Thoracic aorta (tissue), 2 donors: ENCODE measurements around the gene GPC3. TPM values are rescaled to one million over a fixed set of nuclear protein-coding genes. Genes with fewer than 3 reads are reported as not detected.

Experiments used
- ATAC-seq: fragments of 150-250 bp; one replicate; pipeline ENCODE4 v1.8.0; 2017; ENCODE audit warnings: low read depth; ENCODE audit not compliant: insufficient number of reproducible peaks, low FRiP score
- DNase-seq: peaks from one replicate; pipeline ENCODE4 v3.0.0-alpha.2; 2020; ENCODE audit warnings: low spot score
- H3K27ac ChIP-seq, 2 donors: fragments of 200-600 bp; sonication (generic); 1 replicate in 1 of 2; 2 replicates in 1 of 2; pipeline ENCODE4 v1.5.1; 2016; ENCODE audit warnings: mild to moderate bottlenecking in 2 of 2, moderate library complexity in 2 of 2
- H3K27me3 ChIP-seq: fragments of 200-600 bp; sonication (generic); replicated peaks from 2 replicates; pipeline ENCODE4 v1.6.0; 2016; ENCODE audit warnings: mild to moderate bottlenecking; ENCODE audit not compliant: insufficient read depth
- H3K36me3 ChIP-seq: fragments of 200-600 bp; sonication (generic); one replicate; pipeline ENCODE4 v1.5.1; 2016
- H3K4me1 ChIP-seq, 2 donors: fragments of 200-600 bp; sonication (generic); 1 replicate in 1 of 2; 2 replicates in 1 of 2; pipeline versions ENCODE4 v1.5.1 to v1.6.0; 2016; ENCODE audit warnings: low read depth in 2 of 2, mild to moderate bottlenecking in 1 of 2; ENCODE audit not compliant: control insufficient read depth in 1 of 2
- H3K4me3 ChIP-seq: fragments of 200-600 bp; sonication (generic); 2 replicates; pipeline ENCODE4 v1.5.1; 2016; ENCODE audit warnings: mild to moderate bottlenecking
- H3K9me3 ChIP-seq: fragments of 200-600 bp; sonication (generic); 2 replicates; pipeline ENCODE4 v1.5.1; 2016
- total RNA-seq, 2 donors: library from RNA; depleted of rRNA; stranded (reverse); fragments of >200 nt; gene quantifications; one replicate each; pipeline versions ENCODE4 v1.1.0 to v1.2.3, GENCODE V29; 2016
- TF ChIP-seq, protein P1 (sequence below): fragments of 200-600 bp; sonication (generic); IDR thresholded peaks from one replicate; pipeline ENCODE4 v1.5.1; 2019; ENCODE audit warnings: antibody characterized with exemption

Gene GPC3
- total RNA-seq, 2 donors from 2014 or later = 2.6 to 5.6 TPM

DNA sequence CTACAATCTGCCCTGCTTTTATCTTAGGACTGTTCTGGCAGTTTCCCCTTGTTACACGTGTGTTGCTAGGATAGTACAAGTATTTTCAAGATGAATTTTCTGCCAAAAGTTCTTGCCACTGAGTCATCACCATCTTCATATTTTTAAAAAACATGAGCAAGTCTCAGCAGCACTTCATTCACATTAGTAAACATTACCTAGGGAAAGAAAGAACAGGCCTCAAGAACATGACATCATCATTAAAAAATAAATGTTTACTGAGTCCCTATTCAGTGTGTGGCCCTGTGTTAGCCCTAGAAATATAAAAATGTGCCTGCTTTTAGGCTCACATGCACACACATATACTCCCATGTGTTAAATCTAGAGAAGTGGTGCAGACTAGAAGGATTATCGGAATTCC is 18.7 kb upstream of the GPC3 start:
- Histone ChIP-seq H3K4me1 (no peaks in the 10 kb centered on the region), H3K9me3 (no peaks in the 10 kb centered on the region), H3K4me3 (no peak overlapping the region), H3K27ac (no peak overlapping the region), H3K36me3 (no peaks in the 10 kb centered on the region), H3K27me3 (no peaks in the 10 kb centered on the region)
- DNase-seq (no peak), ATAC-seq (no peak)
- TF ChIP-seq, protein P1, sequence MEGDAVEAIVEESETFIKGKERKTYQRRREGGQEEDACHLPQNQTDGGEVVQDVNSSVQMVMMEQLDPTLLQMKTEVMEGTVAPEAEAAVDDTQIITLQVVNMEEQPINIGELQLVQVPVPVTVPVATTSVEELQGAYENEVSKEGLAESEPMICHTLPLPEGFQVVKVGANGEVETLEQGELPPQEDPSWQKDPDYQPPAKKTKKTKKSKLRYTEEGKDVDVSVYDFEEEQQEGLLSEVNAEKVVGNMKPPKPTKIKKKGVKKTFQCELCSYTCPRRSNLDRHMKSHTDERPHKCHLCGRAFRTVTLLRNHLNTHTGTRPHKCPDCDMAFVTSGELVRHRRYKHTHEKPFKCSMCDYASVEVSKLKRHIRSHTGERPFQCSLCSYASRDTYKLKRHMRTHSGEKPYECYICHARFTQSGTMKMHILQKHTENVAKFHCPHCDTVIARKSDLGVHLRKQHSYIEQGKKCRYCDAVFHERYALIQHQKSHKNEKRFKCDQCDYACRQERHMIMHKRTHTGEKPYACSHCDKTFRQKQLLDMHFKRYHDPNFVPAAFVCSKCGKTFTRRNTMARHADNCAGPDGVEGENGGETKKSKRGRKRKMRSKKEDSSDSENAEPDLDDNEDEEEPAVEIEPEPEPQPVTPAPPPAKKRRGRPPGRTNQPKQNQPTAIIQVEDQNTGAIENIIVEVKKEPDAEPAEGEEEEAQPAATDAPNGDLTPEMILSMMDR = no peak

DNA sequence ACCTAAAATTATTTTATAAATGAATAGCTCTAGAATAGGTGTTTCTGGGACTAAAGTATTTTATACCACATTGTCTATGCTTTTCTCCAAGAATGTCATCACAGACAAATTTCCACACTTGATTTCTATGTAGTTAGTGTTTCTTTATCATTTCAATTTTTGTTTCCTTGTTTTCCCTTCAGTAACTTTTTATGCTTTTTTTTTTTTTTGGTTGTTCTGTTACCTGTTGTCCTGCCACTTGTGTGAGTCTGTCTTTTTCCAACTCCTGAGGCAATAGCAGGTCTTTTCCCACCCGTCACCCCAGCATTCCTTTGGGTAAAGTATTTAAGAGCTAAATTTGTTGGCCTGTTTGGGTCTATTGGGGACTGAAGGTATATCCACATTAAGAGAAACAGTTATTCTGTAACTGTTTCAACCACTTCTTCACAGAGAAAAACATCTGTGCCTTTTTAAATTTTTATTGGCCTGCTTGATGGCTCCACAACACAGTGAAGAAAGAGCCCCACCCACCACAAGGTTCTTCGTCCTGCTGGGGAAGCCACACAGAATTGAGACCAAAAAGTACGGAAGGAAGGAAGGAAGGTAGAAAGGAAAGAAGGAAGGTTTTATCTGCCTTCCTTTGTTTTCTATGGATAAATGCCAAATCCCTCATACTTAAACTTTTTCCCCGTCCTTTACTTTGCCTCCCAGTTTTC is 17.7 kb upstream of the GPC3 start:
- DNase-seq (no peak), ATAC-seq (no peak)
- TF ChIP-seq, protein P1 = no peak
- Histone ChIP-seq H3K27me3 (no peaks in the 10 kb centered on the region), H3K27ac (no peak overlapping the region), H3K4me1 (no peaks in the 10 kb centered on the region), H3K4me3 (no peak overlapping the region), H3K9me3 (no peaks in the 10 kb centered on the region), H3K36me3 (no peaks in the 10 kb centered on the region)

DNA sequence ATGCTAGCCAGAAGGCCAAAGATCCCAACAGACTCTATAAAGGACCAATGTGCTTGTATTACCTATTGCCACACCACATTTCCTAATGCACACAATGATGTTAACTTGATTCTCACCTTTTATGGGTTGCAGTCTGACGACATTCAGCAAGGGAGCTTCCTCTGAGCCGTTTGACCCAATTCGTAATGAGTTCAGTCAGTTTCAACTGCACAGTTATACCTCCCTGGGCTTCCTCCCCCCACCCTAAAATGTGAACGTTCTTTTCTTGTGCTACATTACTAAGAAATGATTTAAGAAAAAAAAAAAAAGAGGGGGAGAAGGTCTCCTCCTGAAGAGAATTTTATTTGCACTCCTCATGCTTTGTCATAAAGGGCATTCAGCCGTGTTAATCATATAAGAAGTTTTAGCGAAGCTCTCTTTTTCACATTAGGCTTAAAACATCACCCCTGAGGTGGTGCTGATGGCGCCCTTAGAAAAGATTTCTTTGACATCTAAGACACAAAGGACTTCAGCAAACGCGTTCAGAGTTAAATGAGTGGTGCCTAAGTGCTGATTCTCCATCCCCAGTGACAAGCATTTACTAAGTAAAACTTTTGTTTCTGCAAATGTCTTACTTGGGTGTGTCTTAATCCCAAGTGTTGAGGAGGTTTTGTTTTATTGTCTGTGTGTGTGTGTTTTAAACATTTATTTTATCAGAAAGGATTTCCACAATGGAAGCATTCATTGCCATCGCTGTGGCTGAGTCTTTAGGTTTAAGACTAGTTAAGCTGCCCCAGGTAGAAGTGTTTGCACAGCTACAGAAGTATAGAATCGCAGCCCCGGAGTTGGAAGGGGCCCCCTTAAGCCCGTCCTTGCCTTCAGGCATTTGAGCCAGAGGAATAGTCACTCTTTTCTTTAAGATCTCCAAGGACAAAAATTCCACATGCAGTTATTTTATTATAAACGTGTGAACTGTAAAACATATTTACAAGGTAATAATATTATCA is 15.2 kb upstream of the GPC3 start:
- H3K4me1 ChIP-seq = no peaks in the 10 kb centered on the region
- ATAC-seq (no peak), DNase-seq (no peak)
- TF ChIP-seq, protein P1 = no peak
- no peaks in the 10 kb centered on the region for H3K27me3 ChIP-seq
- no peaks in the 10 kb centered on the region for H3K36me3 ChIP-seq
- H3K9me3 ChIP-seq = no peaks in the 10 kb centered on the region
- no peak overlapping the region for H3K4me3 ChIP-seq
- H3K27ac ChIP-seq = no peak overlapping the region

DNA sequence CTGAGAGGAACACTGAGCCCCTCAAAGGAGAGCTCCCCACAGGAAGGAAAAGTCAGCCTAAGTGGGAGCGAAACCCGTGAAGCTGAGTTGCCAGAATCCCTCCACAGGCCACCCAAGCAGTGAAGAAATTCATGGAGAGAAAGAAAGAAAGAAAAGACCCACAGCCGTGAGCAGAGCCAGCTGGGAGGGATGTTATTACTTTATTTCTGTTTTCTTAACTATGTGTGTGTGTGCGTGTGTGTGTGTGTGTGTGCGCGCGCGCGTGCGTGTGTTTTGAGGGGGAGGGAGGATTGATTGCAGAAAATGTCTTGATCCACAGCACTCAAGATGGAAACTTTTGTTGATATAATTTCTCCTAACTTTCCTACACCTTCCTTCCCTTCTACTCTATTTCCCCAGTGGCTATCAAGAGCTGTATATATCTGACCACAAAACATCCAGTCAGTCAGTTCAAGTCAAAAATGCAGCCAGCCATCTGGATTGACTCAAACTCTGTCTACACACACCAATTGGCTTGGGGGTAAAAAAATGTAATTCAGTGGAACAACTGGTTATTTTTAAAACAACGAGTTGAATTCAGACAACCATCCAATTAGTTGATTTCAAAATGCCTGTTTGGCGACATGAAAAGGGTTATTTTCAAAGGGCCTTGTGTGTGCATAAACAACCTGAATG is 13.8 kb upstream of the GPC3 start:
- Histone ChIP-seq H3K27me3 (no peaks in the 10 kb centered on the region), H3K4me3 (no peak overlapping the region), H3K36me3 (no peaks in the 10 kb centered on the region), H3K27ac (no peak overlapping the region), H3K9me3 (no peaks in the 10 kb centered on the region), H3K4me1 (no peaks in the 10 kb centered on the region)
- DNase-seq (no peak), ATAC-seq (no peak)
- TF ChIP-seq, protein P1 = no peak

DNA sequence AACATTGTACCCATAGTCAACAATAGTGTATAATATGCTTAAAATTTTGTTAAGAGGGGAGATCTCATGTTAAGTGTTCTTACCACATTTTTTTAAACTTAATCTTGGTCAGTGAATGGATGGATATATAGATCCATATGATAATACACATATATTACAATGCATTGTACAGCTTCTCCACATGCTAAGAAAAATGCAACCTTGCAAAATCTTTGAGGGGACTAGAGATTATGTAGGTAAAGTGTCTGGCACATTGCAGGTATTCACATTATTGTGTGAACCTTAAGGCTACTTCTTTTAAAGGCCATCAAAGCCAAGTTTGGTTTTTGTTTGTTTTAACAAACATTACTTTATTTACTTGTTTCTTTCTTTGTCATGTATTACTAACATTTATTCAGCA is 10.4 kb upstream of the GPC3 start:
- TF ChIP-seq, protein P1 = no peak
- ATAC-seq (no peak), DNase-seq (no peak)
- Histone ChIP-seq H3K9me3 (no peaks in the 10 kb centered on the region), H3K27ac (no peak overlapping the region), H3K27me3 (no peaks in the 10 kb centered on the region), H3K36me3 (no peaks in the 10 kb centered on the region), H3K4me1 (no peaks in the 10 kb centered on the region), H3K4me3 (no peak overlapping the region)
